ENCODE results near the gene ASB15. TPM values are rescaled to one million over a fixed set of nuclear protein-coding genes. Genes with fewer than 3 reads are reported as not detected.
"Not testable (repeated sequence)": the region's sequence is repeated elsewhere in the genome, so short reads cannot be mapped to it uniquely, and the experiment has no call there.

ASB15 gene
- not detected for total RNA-seq

- no peak within 1 kb of the TSS for H3K27ac Mint-ChIP-seq
- no peaks in the 10 kb centered on the region for H3K4me1 Mint-ChIP-seq (ENCODE audit: low read depth)
- no peaks in the 10 kb centered on the region for H3K9me3 Mint-ChIP-seq
- H3K4me3 Mint-ChIP-seq, result no peak within 1 kb of the TSS
- intact Hi-C loops (cut with micrococcal nuclease), result no loop called here
- H3K36me3 Mint-ChIP-seq (ENCODE audit: low read depth), result no peaks in the 10 kb centered on the region
- H3K27me3 Mint-ChIP-seq (ENCODE audit: low read depth), result peaks cover 10% of the 10 kb centered on the region
- CTCF ChIA-PET, result no interaction called here
- no peak for DNase-seq
Measured at GRCh38 chr7:123601530-123601929, at the start of gene ASB15. ASB15 (plus strand) TSS chr7:123601821; CDS start chr7:123614503, 12,682 bp downstream.

DNA sequence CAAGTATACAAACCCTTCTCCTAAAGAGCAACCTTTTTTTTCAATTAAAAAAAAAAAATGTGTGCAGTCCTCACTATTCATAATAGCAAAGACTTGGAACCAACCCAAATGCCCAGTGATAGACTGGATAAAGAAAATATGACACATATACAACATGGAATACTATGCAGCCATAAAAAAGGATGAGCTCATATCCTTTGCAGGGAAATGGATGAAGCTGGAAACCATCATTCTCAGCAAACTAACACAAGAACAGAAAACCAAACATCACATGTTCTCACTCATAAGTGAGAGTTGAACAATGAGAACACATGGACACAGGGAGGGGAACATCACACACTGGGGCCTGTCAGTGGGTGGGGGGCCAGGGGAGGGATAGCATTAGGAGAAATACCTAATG, 49.5 kb upstream of the ASB15 start:
- H3K27me3 Mint-ChIP-seq (ENCODE audit: low read depth); H3K4me3 Mint-ChIP-seq; CTCF ChIA-PET: not testable (repeated sequence)

GRCh38 chr7:123552641-123553040, 49.0 kb upstream of the ASB15 start:
- DNase-seq, result no peak
- intact Hi-C loops (cut with micrococcal nuclease), result no loop called here
- no peak overlapping the region for H3K27ac Mint-ChIP-seq

More for the DNA sequence above, 49.5 kb upstream of the ASB15 start:
- H3K27ac Mint-ChIP-seq; intact Hi-C loops (cut with micrococcal nuclease); H3K9me3 Mint-ChIP-seq; DNase-seq: not testable (repeated sequence)
- H3K4me1 Mint-ChIP-seq (ENCODE audit: low read depth), result peaks cover 23% of the 10 kb centered on the region
- H3K36me3 Mint-ChIP-seq (ENCODE audit: low read depth), result peaks cover 28% of the 10 kb centered on the region

DNA sequence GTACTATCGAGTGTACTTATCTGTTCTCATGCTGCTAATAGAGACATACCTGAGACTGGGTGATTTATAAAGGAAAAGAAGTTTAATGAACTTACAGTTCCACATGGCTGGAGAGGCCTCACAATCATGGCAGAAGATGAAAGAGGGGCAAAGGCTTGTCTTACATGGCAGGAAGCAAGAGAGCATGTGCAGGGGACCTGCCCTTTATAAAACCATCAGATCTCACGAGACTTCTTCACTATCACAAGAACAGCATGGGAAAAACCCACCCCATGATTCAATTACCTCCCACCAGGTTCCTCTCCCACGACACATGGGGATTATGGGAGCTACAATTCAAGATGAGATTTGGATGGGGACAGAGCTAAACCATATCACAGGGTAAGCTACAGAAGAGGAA, 48.5 kb upstream of the ASB15 start:
- CTCF ChIA-PET, result interaction anchor here (0.6 kb wide), 1 partner anchor 23 kb away, joined by 3 read pairs; no protein-coding TSS in a partner anchor
- DNase-seq, result no peak
- no peak overlapping the region for H3K4me3 Mint-ChIP-seq
- H3K27me3 Mint-ChIP-seq (ENCODE audit: low read depth), result no peaks in the 10 kb centered on the region
- no peaks in the 10 kb centered on the region for H3K9me3 Mint-ChIP-seq
- intact Hi-C loops (cut with micrococcal nuclease), result no loop called here
- peaks cover 24% of the 10 kb centered on the region for H3K36me3 Mint-ChIP-seq (ENCODE audit: low read depth)
- H3K4me1 Mint-ChIP-seq (ENCODE audit: low read depth), result peaks cover 19% of the 10 kb centered on the region
- no peak overlapping the region for H3K27ac Mint-ChIP-seq

More at GRCh38 chr7:123552641-123553040, 49.0 kb upstream of the ASB15 start:
- Mint-ChIP-seq H3K9me3 (no peaks in the 10 kb centered on the region), H3K36me3 (ENCODE audit: low read depth) (peaks cover 25% of the 10 kb centered on the region), H3K4me1 (ENCODE audit: low read depth) (peaks cover 19% of the 10 kb centered on the region), H3K4me3 (no peak overlapping the region), H3K27me3 (ENCODE audit: low read depth) (no peaks in the 10 kb centered on the region)
- CTCF ChIA-PET, result interaction anchor here (0.6 kb wide), 1 partner anchor 22 kb away, joined by 3 read pairs; no protein-coding TSS in a partner anchor

- no peak overlapping the region for H3K4me3 Mint-ChIP-seq
- intact Hi-C loops (cut with micrococcal nuclease), result loop anchor here (5.0 kb wide), 1 partner anchor 157 kb away; no protein-coding TSS in a partner anchor
- CTCF ChIA-PET, result no interaction called here
- no peaks in the 10 kb centered on the region for H3K27me3 Mint-ChIP-seq (ENCODE audit: low read depth)
- no peaks in the 10 kb centered on the region for H3K9me3 Mint-ChIP-seq
- peaks cover 18% of the 10 kb centered on the region for H3K4me1 Mint-ChIP-seq (ENCODE audit: low read depth)
- peaks cover 13% of the 10 kb centered on the region for H3K36me3 Mint-ChIP-seq (ENCODE audit: low read depth)
- no peak overlapping the region for H3K27ac Mint-ChIP-seq
- DNase-seq, result no peak
Measured at GRCh38 chr7:123555484-123555883, 46.1 kb upstream of the ASB15 start.

DNA sequence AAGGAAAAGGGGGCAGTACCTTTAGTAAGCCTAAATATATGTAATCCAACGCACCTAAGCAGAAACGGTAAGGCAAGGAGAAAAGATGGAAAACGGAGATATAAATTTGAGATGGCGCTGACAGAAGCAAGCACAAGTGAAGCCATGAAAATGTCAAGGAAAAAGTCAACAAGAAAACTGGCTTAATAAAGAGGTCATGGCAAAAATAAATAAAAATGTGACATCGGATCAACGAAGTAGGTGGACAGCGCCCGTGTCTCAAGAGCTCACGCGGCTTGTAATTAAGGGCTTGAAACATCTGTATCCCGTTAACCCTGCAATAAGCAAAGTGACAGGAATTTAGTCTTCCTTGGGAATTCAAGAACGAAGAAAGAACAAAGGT, 44.6 kb upstream of the ASB15 start:
- Mint-ChIP-seq H3K4me3 (no peak overlapping the region), H3K36me3 (ENCODE audit: low read depth) (peaks cover 12% of the 10 kb centered on the region), H3K4me1 (ENCODE audit: low read depth) (peaks cover 18% of the 10 kb centered on the region), H3K9me3 (no peaks in the 10 kb centered on the region), H3K27me3 (ENCODE audit: low read depth) (no peaks in the 10 kb centered on the region), H3K27ac (no peak overlapping the region)
- CTCF ChIA-PET, result interaction anchor here (1.3 kb wide), 1 partner anchor 17 kb away, joined by 3 read pairs; no protein-coding TSS in a partner anchor
- DNase-seq, result no peak
- intact Hi-C loops (cut with micrococcal nuclease), result loop anchor here (1.0 to 5.0 kb wide), 5 partner anchors 12 to 1372 kb away; partner anchors contain the start of genes IQUB, POT1 and WASL

- intact Hi-C loops (cut with micrococcal nuclease), result loop anchor here (1.0 to 5.0 kb wide), 6 partner anchors 12 to 1372 kb away; partner anchors contain the start of genes IQUB, POT1 and WASL
- Mint-ChIP-seq H3K36me3 (ENCODE audit: low read depth) (peaks cover 7% of the 10 kb centered on the region), H3K4me3 (no peak within 1 kb of the TSS), H3K9me3 (no peaks in the 10 kb centered on the region), H3K27ac (no peak within 1 kb of the TSS), H3K4me1 (ENCODE audit: low read depth) (peaks cover 18% of the 10 kb centered on the region), H3K27me3 (ENCODE audit: low read depth) (no peaks in the 10 kb centered on the region)
- DNase-seq, result peak; percentile 98
- CTCF ChIA-PET, result interaction anchor here (0.7 to 1.3 kb wide), 3 partner anchors 17 to 268 kb away, joined by 3 read pairs; no protein-coding TSS in a partner anchor
Measured at GRCh38 chr7:123557398-123558288, 44.0 kb upstream of the ASB15 start, which contains the start of gene NDUFA5. NDUFA5 (minus strand) TSS chr7:123557818; CDS start chr7:123557795, 23 bp downstream.

- Mint-ChIP-seq H3K4me1 (ENCODE audit: low read depth) (peaks cover 11% of the 10 kb centered on the region), H3K27ac (no peak overlapping the region), H3K36me3 (ENCODE audit: low read depth) (no peaks in the 10 kb centered on the region), H3K9me3 (no peaks in the 10 kb centered on the region), H3K27me3 (ENCODE audit: low read depth) (no peaks in the 10 kb centered on the region), H3K4me3 (no peak overlapping the region)
- intact Hi-C loops (cut with micrococcal nuclease), result loop anchor here (1.0 to 5.0 kb wide), 2 partner anchors 154 to 266 kb away; no protein-coding TSS in a partner anchor
- no peak for DNase-seq
- CTCF ChIA-PET, result interaction anchor here (1.2 to 1.3 kb wide), 2 partner anchors 18 to 268 kb away, joined by 3 read pairs; no protein-coding TSS in a partner anchor
Measured at GRCh38 chr7:123558289-123558874, 43.2 kb upstream of the ASB15 start.

GRCh38 chr7:123562121-123562520, 39.5 kb upstream of the ASB15 start:
- CTCF ChIA-PET, result interaction anchor here (0.8 kb wide), 1 partner anchor 68 kb away, joined by 3 read pairs; no protein-coding TSS in a partner anchor
- H3K27me3 Mint-ChIP-seq (ENCODE audit: low read depth), result no peaks in the 10 kb centered on the region
- peaks cover 10% of the 10 kb centered on the region for H3K4me1 Mint-ChIP-seq (ENCODE audit: low read depth)
- no peaks in the 10 kb centered on the region for H3K9me3 Mint-ChIP-seq
- H3K4me3 Mint-ChIP-seq, result no peak overlapping the region
- DNase-seq, result no peak
- H3K27ac Mint-ChIP-seq, result no peak overlapping the region
- H3K36me3 Mint-ChIP-seq (ENCODE audit: low read depth), result no peaks in the 10 kb centered on the region
- intact Hi-C loops (cut with micrococcal nuclease), result no loop called here

DNA sequence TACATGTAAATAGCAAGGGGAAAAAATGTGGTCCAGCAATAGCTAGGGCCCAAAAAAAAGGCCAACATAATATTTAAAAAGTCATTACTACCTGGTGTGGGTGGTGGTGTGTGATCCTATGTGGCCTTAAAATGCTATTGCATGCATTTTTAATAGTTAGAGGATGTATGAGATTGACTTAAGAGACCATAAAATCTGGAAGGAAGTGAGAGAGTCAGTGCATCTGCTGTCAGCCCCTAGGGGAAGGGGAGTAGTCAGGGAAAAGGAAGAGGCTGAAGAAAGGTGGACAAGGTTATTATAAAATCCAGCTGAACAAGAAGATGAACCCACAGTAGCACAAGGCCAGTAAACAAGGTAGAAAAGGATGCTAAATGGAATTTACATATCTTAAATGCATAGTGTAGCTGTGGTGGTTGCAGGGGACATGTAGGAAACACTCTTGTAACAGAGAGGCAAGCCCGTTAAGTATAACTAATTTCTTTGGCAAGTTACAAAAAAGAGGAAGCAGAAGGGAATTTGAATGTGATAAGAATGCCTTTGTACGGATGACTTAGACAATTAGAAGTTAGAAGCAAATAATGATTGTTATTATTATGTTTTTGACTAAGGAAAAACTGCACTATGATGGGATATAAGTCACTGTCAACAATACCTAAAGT, 32.1 kb upstream of the ASB15 start:
- H3K27me3 Mint-ChIP-seq (ENCODE audit: low read depth), result no peaks in the 10 kb centered on the region
- no peaks in the 10 kb centered on the region for H3K4me1 Mint-ChIP-seq (ENCODE audit: low read depth)
- H3K4me3 Mint-ChIP-seq, result no peak overlapping the region
- CTCF ChIA-PET, result interaction anchor here (0.6 to 1.1 kb wide), 3 partner anchors 11 to 55 kb away, joined by 3 read pairs; no protein-coding TSS in a partner anchor
- intact Hi-C loops (cut with micrococcal nuclease), result no loop called here
- H3K36me3 Mint-ChIP-seq (ENCODE audit: low read depth), result no peaks in the 10 kb centered on the region
- DNase-seq, result no peak
- no peaks in the 10 kb centered on the region for H3K9me3 Mint-ChIP-seq
- H3K27ac Mint-ChIP-seq, result no peak overlapping the region

DNA sequence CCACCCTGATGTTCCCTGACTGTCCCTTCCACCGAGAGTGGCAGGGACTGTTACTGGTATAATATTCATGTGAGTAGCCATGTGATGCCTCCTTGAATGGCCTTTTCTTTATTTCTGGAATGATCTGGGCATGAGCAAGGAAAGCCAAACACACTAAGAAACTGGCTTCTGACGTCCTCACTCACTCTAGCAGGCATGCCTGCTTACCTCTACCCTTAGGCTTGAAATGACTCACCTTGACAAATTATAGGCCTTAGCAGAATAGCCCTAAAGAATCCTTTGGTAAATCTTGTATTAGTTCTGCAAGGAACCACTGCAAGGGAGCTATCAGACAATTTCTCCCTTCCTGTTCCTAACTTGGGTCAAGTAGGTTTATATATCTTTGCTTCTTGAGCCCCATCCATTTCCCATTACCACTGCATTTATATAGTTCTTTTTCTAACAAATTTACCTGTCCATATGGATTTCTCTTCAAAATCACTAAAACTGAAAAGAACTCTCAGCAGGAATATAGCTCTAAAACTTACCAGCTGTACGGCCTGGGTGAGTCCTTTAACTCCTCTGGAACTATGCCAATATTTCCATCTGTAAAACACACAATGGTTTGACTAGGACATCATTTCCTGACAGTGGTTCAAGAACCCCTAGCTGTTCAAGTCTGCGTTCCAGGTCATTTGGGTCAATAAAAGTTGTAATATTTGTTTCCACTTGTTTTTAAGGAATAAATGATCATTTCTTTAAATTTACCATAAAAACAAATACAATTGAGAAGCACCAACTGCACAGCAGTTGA, 31.0 kb upstream of the ASB15 start:
- intact Hi-C loops (cut with micrococcal nuclease), result no loop called here
- CTCF ChIA-PET, result no interaction called here
- H3K36me3 Mint-ChIP-seq (ENCODE audit: low read depth), result no peaks in the 10 kb centered on the region
- no peaks in the 10 kb centered on the region for H3K4me1 Mint-ChIP-seq (ENCODE audit: low read depth)
- no peak overlapping the region for H3K27ac Mint-ChIP-seq
- no peak for DNase-seq
- no peak overlapping the region for H3K4me3 Mint-ChIP-seq
- no peaks in the 10 kb centered on the region for H3K9me3 Mint-ChIP-seq
- peaks cover 1% of the 10 kb centered on the region for H3K27me3 Mint-ChIP-seq (ENCODE audit: low read depth)
